Gastrocnemius medialis (tissue), 4 donors: Measurements from ENCODE around the gene SUPT4H1. TPM values are rescaled to one million over a fixed set of nuclear protein-coding genes. Genes with fewer than 3 reads are reported as not detected.
A peak's percentile ranks its signal among the peaks of the same experiment; 100 is the strongest.

ENCODE experiments used
- ATAC-seq, 2 donors: fragments of 150-250 bp; one replicate each; pipeline ENCODE4 v1.9.1; 2016
- DNase-seq, 2 donors: peaks; one replicate each; pipeline ENCODE4 v3.0.0-alpha.2; 2019
- H3K27ac ChIP-seq, 4 donors: fragments of 200-600 bp; sonication (generic); 1 replicate in 1 of 4; 2 replicates in 3 of 4; pipeline ENCODE4 v1.5.1; 2016 to 2018; ENCODE audit warnings: mild to moderate bottlenecking in 2 of 4, moderate library complexity in 1 of 4
- H3K27me3 ChIP-seq, 3 donors: fragments of 200-600 bp; sonication (generic) in 2 of 3; 1 replicate in 1 of 3; 2 replicates in 2 of 3; pipeline versions ENCODE4 v1.5.1 to v1.6.0; 2016 to 2019; ENCODE audit warnings: mild to moderate bottlenecking in 1 of 3, moderate library complexity in 1 of 3
- H3K36me3 ChIP-seq, 2 donors: fragments of 200-600 bp; sonication (generic) in 1 of 2; one replicate each; pipeline ENCODE4 v1.5.1; 2017 to 2018
- H3K4me1 ChIP-seq, 2 donors: fragments of 200-600 bp; sonication (generic) in 1 of 2; one replicate each; pipeline ENCODE4 v1.5.1; 2016 to 2017; ENCODE audit warnings: mild to moderate bottlenecking in 2 of 2
- H3K4me3 ChIP-seq, 4 donors: fragments of 200-600 bp; sonication (generic) in 3 of 4; 1 replicate in 1 of 4; 2 replicates in 3 of 4; pipeline ENCODE4 v1.5.1; 2016 to 2019; ENCODE audit warnings: mild to moderate bottlenecking in 2 of 4
- H3K9me3 ChIP-seq, 3 donors: fragments of 200-600 bp; sonication (generic) in 2 of 3; 1 replicate in 1 of 3; 2 replicates in 2 of 3; pipeline ENCODE4 v1.5.1; 2016 to 2019
- POLR2A ChIP-seq, 2 donors: fragments of 450-650 bp; IDR thresholded peaks; one replicate each; pipeline ENCODE4 v1.6.1; 2017; ENCODE audit warnings: antibody characterized with exemption in 2 of 2, mild to moderate bottlenecking in 2 of 2, moderate library complexity in 2 of 2
- in situ Hi-C, 4 donors: fragments of 200-750 bp; cut with MboI; loops; one replicate each; pipeline versions ENCODE4 v1.15.0 to v1.8.0; 2017; ENCODE audit warnings: low sequenced_read_pairs in 4 of 4
- intact Hi-C: fragments of 100-400 bp; cut with DNase I; formaldehyde crosslinking; loops from one replicate; pipeline ENCODE4 v1.15.1; 2023; ENCODE audit warnings: low total_unique reads
- total RNA-seq, 4 donors: library from RNA; depleted of rRNA; stranded (reverse); fragments of >200 nt; gene quantifications; one replicate each; pipeline versions ENCODE4 v1.1.0 to v1.2.3, GENCODE V29; 2016
- TF ChIP-seq, protein P1 (sequence below), 5 experiments: fragments of 450-650 bp in 3 of 5; fragments of 200-600 bp in 2 of 5; sonication (generic) in 2 of 5; IDR thresholded peaks in 4 of 5; conservative IDR thresholded peaks in 1 of 5; 1 replicate in 4 of 5; 2 replicates in 1 of 5; pipeline ENCODE4 v1.5.1; 2016 to 2019; ENCODE audit warnings: antibody characterized with exemption in 5 of 5, mild to moderate bottlenecking in 3 of 5, moderate library complexity in 3 of 5

SUPT4H1 gene
- total RNA-seq, 4 donors from 2014 or later = 39.6 to 49.0 (median 41.1) TPM

- no peaks in the 10 kb centered on the region for H3K36me3 ChIP-seq
- H3K27me3 ChIP-seq = peaks cover 0 to 10% (median 6%) of the 10 kb centered on the region in 3 donors
- H3K4me3 ChIP-seq = peak overlapping the region; percentile 60 to 77 (median 70)
- DNase-seq (no peak), ATAC-seq (peak in 1 of 2 donors; percentile 23)
- in situ Hi-C loops = loop anchor here in 1 of 4 donors (25.0 kb wide), 1 partner anchor 88 kb away; the partner anchor contains the start of gene RNF43
- peak overlapping the region in 2 of 4 donors; percentile 44 to 58 for H3K27ac ChIP-seq
- H3K4me1 ChIP-seq = peaks cover 0 to 6% of the 10 kb centered on the region in 2 donors
- intact Hi-C loops = no loop called here
- no peaks in the 10 kb centered on the region for H3K9me3 ChIP-seq
- TF ChIP-seq POLR2A (IDR thresholded peaks at IDR 0.05) = no peak
- TF ChIP-seq, protein P1, sequence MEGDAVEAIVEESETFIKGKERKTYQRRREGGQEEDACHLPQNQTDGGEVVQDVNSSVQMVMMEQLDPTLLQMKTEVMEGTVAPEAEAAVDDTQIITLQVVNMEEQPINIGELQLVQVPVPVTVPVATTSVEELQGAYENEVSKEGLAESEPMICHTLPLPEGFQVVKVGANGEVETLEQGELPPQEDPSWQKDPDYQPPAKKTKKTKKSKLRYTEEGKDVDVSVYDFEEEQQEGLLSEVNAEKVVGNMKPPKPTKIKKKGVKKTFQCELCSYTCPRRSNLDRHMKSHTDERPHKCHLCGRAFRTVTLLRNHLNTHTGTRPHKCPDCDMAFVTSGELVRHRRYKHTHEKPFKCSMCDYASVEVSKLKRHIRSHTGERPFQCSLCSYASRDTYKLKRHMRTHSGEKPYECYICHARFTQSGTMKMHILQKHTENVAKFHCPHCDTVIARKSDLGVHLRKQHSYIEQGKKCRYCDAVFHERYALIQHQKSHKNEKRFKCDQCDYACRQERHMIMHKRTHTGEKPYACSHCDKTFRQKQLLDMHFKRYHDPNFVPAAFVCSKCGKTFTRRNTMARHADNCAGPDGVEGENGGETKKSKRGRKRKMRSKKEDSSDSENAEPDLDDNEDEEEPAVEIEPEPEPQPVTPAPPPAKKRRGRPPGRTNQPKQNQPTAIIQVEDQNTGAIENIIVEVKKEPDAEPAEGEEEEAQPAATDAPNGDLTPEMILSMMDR (IDR thresholded peaks at IDR 0.05 in 4 of 5, conservative IDR thresholded peaks at IDR 0.05 in 1 of 5) = no peak
Measured at GRCh38 chr17:58324056-58324408, 28.0 kb downstream of the SUPT4H1 start.

DNA sequence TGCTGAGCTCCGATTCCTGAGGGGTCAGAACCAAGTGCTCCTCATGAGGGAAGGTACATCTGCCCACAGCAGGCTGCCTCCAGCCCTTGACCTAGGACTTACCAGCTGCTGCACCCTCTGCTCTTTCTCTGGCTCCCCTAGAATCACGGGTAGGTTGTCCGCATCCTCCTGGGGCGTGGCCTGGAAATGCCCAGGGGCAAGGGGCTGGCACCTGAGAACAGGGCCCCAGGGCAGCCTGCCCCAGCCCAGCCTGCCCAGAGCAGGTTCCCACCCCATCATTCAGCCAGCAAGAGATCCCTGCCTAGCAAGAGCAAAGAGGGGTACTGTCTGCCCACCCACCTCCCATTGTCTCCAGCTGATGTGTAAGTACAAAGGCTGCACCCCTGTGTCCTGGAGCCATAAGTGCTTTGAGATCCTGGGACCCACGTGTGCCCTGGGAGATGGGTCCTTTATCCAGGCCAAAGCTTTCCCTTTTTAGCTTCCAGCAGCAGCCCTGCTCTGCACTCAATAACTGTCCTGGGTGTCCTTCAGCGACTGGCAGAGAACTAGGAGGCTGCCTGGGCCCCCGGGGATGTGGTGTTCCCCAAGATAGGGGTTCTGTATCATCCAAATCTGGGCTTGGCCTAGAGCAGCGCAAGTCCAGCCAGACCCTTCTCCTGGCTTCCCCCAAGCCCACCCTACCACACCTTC, 28.5 kb downstream of the SUPT4H1 start:
- H3K4me3 ChIP-seq = peak overlapping the region; percentile 60 to 77 (median 70)
- in situ Hi-C loops = loop anchor here in 1 of 4 donors (25.0 kb wide), 1 partner anchor 89 kb away; the partner anchor contains the start of gene RNF43
- H3K36me3 ChIP-seq = no peaks in the 10 kb centered on the region
- peaks cover 0 to 4% (median under 1%) of the 10 kb centered on the region in 3 donors for H3K27me3 ChIP-seq
- peaks cover 0 to 6% of the 10 kb centered on the region in 2 donors for H3K4me1 ChIP-seq
- no peaks in the 10 kb centered on the region for H3K9me3 ChIP-seq
- DNase-seq = no peak
- intact Hi-C loops = no loop called here
- TF ChIP-seq, protein P1 (IDR thresholded peaks at IDR 0.05 in 4 of 5, conservative IDR thresholded peaks at IDR 0.05 in 1 of 5) = no peak
- TF ChIP-seq POLR2A (IDR thresholded peaks at IDR 0.05) = no peak
- no peak overlapping the region for H3K27ac ChIP-seq
- peak in 1 of 2 donors; percentile 7 for ATAC-seq

DNA sequence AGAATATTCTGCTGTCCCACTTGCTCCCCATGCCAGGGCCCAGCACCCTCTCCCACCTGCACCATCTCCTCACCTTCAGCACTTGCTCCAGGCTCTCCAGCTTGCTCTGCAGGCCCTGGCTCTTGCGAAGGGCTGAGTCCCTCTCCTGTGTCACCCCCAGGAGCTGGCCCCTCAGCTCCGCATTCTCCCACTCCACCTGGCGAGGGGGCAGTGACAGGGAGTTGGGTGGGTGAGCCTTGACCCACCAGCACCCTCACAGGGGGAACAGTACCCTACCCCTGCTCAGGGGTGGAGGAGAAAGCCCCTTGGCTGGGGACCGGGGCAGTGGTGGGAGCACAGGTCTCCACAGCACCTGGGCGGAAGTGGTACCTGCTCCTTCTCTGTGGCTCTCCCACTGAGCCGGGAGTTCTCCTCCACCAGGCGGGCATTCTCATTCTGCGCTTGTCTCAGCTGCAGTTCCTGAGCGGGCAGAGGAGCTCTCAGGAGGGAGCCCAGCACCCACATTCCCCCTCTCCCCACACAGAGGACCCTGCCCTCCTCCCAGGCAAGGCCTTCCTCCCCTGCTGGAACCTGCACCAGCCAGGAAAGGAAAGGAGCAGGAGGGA, 29.3 kb downstream of the SUPT4H1 start:
- ATAC-seq (no peak), DNase-seq (no peak)
- in situ Hi-C loops (loop anchor here in 1 of 4 donors (25.0 kb wide), 1 partner anchor 90 kb away; the partner anchor contains the start of gene RNF43), intact Hi-C loops (no loop called here)
- Histone ChIP-seq H3K27me3 (no peaks in the 10 kb centered on the region), H3K36me3 (no peaks in the 10 kb centered on the region), H3K4me1 (peaks cover 0 to 6% of the 10 kb centered on the region in 2 donors), H3K27ac (no peak overlapping the region), H3K4me3 (no peak overlapping the region), H3K9me3 (no peaks in the 10 kb centered on the region)
- TF ChIP-seq, protein P1 (IDR thresholded peaks at IDR 0.05 in 4 of 5, conservative IDR thresholded peaks at IDR 0.05 in 1 of 5) = no peak
- no peak for TF ChIP-seq POLR2A (IDR thresholded peaks at IDR 0.05)

- TF ChIP-seq, protein P1 (IDR thresholded peaks at IDR 0.05 in 4 of 5, conservative IDR thresholded peaks at IDR 0.05 in 1 of 5) = no peak
- TF ChIP-seq POLR2A (IDR thresholded peaks at IDR 0.05) = no peak
- Histone ChIP-seq H3K4me3 (no peak overlapping the region), H3K36me3 (no peaks in the 10 kb centered on the region), H3K27ac (no peak overlapping the region), H3K9me3 (no peaks in the 10 kb centered on the region), H3K27me3 (no peaks in the 10 kb centered on the region), H3K4me1 (peaks cover 0 to 6% of the 10 kb centered on the region in 2 donors)
- intact Hi-C loops (no loop called here), in situ Hi-C loops (loop anchor here in 1 of 4 donors (25.0 kb wide), 1 partner anchor 90 kb away; the partner anchor contains the start of gene RNF43)
- no peak for DNase-seq
- no peak for ATAC-seq
Measured at GRCh38 chr17:58321571-58322525, 30.2 kb downstream of the SUPT4H1 start.
